Kidney (tissue), 14 donors: ENCODE measurements around the gene MCF2L. TPM values are rescaled to one million over a fixed set of nuclear protein-coding genes. Genes with fewer than 3 reads are reported as not detected.

ENCODE experiments used
- DNase-seq, 5 donors: peaks; one replicate each; pipeline ENCODE4 v3.0.0-alpha.2; 2013 to 2020
- FAIRE-seq: peaks from 2 replicates; lab custom pipeline; 2012; peaks lifted over from hg19 to GRCh38; lab: Jason Lieb, UNC
- H3K27ac ChIP-seq, 2 donors: one replicate each; pipeline ENCODE4 v1.7.0; 2013; ENCODE audit warnings: low read depth in 2 of 2, low read length in 2 of 2, inconsistent platforms in 1 of 2
- H3K27me3 ChIP-seq: one replicate; pipeline ENCODE4 v1.7.1; 2013; ENCODE audit warnings: low read length, inconsistent platforms; ENCODE audit not compliant: control insufficient read depth, insufficient read depth
- H3K36me3 ChIP-seq, 3 donors: one replicate each; pipeline versions ENCODE4 v1.7.0 to v1.7.1; 2013; ENCODE audit warnings: low read length in 3 of 3, control low read depth in 1 of 3, inconsistent platforms in 1 of 3; ENCODE audit not compliant: insufficient read depth in 3 of 3, control insufficient read depth in 2 of 3
- H3K4me1 ChIP-seq, 3 donors: one replicate each; pipeline versions ENCODE4 v1.7.0 to v1.7.1; 2013; ENCODE audit warnings: low read length in 3 of 3, inconsistent platforms in 1 of 3, low read depth in 1 of 3; ENCODE audit not compliant: control insufficient read depth in 2 of 3, insufficient read depth in 2 of 3
- H3K4me3 ChIP-seq, 3 donors: one replicate each; pipeline versions ENCODE4 v1.7.0 to v1.8.1; 2013; ENCODE audit warnings: low read length in 3 of 3, control low read depth in 1 of 3, inconsistent platforms in 1 of 3
- H3K9ac ChIP-seq, 3 donors: one replicate each; pipeline versions ENCODE4 v1.7.0 to v1.7.1; 2013; ENCODE audit warnings: low read length in 3 of 3, control low read depth in 1 of 3, inconsistent platforms in 1 of 3
- H3K9me3 ChIP-seq, 3 donors: one replicate each; pipeline versions ENCODE4 v1.7.0 to v1.7.1; 2013; ENCODE audit warnings: low read length in 3 of 3, control low read depth in 1 of 3, inconsistent platforms in 1 of 3; ENCODE audit not compliant: control insufficient read depth in 2 of 3, insufficient read depth in 1 of 3
- CTCF ChIP-seq: IDR thresholded peaks from 3 replicates; pipeline ENCODE4 v1.5.1; 2012; ENCODE audit warnings: mild to moderate bottlenecking, moderate library complexity, borderline replicate concordance; ENCODE audit not compliant: insufficient read depth; ENCODE audit errors: extremely low read depth
- intact Hi-C: fragments of 100-400 bp; cut with DNase I; formaldehyde crosslinking; loops from one replicate; pipeline ENCODE4 v1.11.1; 2022
- polyA plus RNA-seq: library from polyadenylated mRNA; stranded (reverse); fragments of 350-450 nt; fragmentation: Illumina TruSeq; extraction: RNeasy Lipid Tissue Mini Kit (QIAGEN cat#74804); gene quantifications from one replicate; pipeline ENCODE4 v1.2.3, GENCODE V29; 2014; ENCODE audit warnings: low read depth, low replicate concordance; ENCODE audit not compliant: insufficient read depth
- total RNA-seq: library from RNA; stranded (reverse); fragmentation: NEBNext Ultra II Directional; extraction: Animal tissue kit (Norgen Biotek cat#: 25700); gene quantifications from one replicate; pipeline ENCODE4 v1.2.1, GENCODE V29; 2021
- donor health status: control.
- donor health status: control.
- donor health status: control.
- donor health status: control.
- donor health status: control.
- donor health status: DM: yes; HTN: yes; CAD: no.
- donor health status: Normal renal cell carcinoma (clear cell type).

MCF2L gene
- total and polyA plus RNA-seq, 2 donors from 2014 or later: 12.1 to 61.9 TPM

GRCh38 chr13:113034451-113035212, 65.6 kb downstream of the MCF2L start:
- peaks cover 0 to 5% (median 2%) of the 10 kb centered on the region in 3 donors for H3K36me3 ChIP-seq

GRCh38 chr13:113035213-113035800, 66.3 kb downstream of the MCF2L start:
- Histone ChIP-seq H3K36me3 (peaks cover 0 to 5% (median 2%) of the 10 kb centered on the region in 3 donors), H3K4me3 (no peak overlapping the region), H3K9ac (no peak overlapping the region), H3K9me3 (no peaks in the 10 kb centered on the region), H3K27me3 (no peaks in the 10 kb centered on the region), H3K27ac (no peak overlapping the region), H3K4me1 (no peaks in the 10 kb centered on the region)
- DNase-seq (peak in 1 of 5 donors; percentile 64), FAIRE-seq (no peak)
- no peak for TF ChIP-seq CTCF
- intact Hi-C loops: no loop called here

More at GRCh38 chr13:113034451-113035212, 65.6 kb downstream of the MCF2L start:
- H3K9me3 ChIP-seq: no peaks in the 10 kb centered on the region
- no peak overlapping the region for H3K9ac ChIP-seq
- FAIRE-seq (no peak), DNase-seq (peak in 4 of 5 donors; percentile 45 to 73 (median 60))
- H3K4me1 ChIP-seq: no peaks in the 10 kb centered on the region
- no peak overlapping the region for H3K4me3 ChIP-seq
- intact Hi-C loops: no loop called here
- peak; percentile 45 for TF ChIP-seq CTCF
- no peak overlapping the region for H3K27ac ChIP-seq
- H3K27me3 ChIP-seq: no peaks in the 10 kb centered on the region

GRCh38 chr13:113036401-113036800, 67.4 kb downstream of the MCF2L start:
- DNase-seq (peak in 1 of 5 donors; percentile 41), FAIRE-seq (no peak)
- Histone ChIP-seq H3K27me3 (no peaks in the 10 kb centered on the region), H3K4me1 (no peaks in the 10 kb centered on the region), H3K9me3 (no peaks in the 10 kb centered on the region), H3K36me3 (peaks cover 0 to 5% (median 2%) of the 10 kb centered on the region in 3 donors), H3K27ac (no peak overlapping the region), H3K4me3 (no peak overlapping the region), H3K9ac (no peak overlapping the region)
- intact Hi-C loops: no loop called here
- TF ChIP-seq CTCF: no peak
